GM18861 (cell line): ENCODE data around the gene HAND2.

Source experiments
- ATAC-seq: cut with Tn5 transposase; IDR thresholded peaks from one replicate; pipeline ENCODE4 v1.9.1; 2021; ENCODE audit not compliant: unreplicated experiment

Gene HAND2

GRCh38 chr4:173536808-173537429 is 6.9 kb upstream of the HAND2 start:
- ATAC-seq, result no peak

- ATAC-seq, result no peak
Observed at GRCh38 chr4:173535957-173536356, 5.9 kb upstream of the HAND2 start.

DNA sequence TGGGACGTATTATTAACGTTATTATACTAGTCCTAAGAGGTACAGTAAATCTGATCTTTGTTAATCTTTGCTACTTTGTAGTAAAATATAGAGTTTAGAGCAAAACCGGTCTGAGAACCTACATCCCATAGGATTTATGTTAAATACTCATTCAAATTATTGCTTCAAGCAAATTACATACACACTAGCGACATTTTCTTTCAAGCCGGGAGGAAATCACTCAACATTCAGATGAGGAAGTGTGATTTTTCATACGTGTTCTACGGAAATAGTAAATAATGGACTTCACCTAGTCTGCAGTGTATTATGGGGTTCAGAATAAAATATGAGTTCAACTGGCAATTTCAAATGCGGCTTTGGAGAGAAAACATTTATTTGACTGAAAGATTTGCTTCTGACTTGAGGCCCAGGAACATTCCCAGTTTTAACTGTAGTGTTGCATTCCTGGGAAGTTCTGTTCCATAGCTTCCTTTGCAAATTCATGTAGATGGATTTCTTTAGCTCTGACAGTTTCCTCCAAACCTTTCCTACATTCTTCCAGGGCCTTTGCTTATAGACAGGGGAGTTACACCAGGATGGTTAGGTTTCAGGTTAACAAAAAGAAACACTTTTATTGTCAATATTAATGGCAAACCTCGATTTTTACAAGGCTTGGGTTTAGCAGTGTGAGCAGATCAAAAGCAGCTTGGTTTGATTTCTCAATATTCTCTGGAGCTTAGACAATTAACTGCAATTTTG is 5.3 kb upstream of the HAND2 start:
- no peak for ATAC-seq

DNA sequence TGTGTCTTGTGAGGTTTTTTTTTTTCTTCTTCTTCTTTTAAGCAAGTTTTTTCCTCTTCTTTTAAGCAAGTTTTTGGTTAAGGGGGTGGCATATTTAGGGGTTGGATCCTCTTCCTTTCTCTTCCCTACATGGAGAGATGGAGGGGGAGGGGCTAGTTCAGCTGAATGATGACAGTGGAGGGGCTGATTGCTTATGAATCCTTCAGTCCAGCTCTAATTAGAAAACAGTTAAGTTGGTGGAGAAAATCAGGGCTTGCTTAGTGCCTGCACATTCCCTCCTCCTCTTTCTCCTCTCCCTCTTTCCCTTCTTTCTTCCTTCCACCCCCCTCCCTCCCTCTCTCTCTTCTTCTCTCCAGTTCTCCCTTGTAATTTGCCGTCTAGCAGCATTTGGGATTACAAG is 4.4 kb upstream of the HAND2 start:
- ATAC-seq, result no peak

DNA sequence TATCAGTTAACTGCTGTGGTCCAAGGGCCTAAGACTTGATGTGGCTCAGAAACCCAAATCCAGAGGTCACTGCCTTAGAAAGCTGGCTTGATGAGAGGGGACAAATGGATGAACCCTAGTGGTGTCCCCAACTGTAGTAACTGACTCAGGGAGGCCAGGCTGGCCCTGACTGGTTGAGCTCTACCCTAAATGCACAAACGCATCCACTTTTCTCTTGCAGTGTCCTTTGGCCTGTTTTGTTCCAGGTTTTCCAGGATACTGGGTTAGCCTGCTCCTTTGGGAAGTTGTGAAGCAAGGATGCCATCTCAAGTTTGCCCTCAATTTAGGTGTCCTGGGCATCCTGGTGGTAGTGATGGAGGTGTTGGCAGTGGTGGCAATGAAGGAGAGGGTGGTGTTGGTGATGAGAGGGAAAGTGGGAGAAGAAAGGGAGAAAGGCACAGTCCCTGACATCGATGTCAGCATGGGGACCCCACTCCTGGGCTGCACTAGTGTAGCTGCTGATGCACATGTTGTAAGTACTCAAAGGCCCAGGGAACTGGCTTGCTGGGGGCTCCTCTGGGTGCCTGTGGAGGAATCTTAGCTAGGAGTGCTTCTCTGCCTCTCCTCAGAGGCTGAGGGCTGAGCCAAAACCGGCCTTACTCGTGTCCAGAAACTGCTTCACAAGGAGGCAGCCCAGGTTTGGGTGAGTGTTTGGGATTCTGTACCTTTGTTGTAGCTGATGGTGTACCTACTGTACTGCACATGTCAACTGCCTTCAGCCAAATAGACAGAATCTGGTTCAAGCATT is 2.9 kb upstream of the HAND2 start:
- ATAC-seq, result no peak

DNA sequence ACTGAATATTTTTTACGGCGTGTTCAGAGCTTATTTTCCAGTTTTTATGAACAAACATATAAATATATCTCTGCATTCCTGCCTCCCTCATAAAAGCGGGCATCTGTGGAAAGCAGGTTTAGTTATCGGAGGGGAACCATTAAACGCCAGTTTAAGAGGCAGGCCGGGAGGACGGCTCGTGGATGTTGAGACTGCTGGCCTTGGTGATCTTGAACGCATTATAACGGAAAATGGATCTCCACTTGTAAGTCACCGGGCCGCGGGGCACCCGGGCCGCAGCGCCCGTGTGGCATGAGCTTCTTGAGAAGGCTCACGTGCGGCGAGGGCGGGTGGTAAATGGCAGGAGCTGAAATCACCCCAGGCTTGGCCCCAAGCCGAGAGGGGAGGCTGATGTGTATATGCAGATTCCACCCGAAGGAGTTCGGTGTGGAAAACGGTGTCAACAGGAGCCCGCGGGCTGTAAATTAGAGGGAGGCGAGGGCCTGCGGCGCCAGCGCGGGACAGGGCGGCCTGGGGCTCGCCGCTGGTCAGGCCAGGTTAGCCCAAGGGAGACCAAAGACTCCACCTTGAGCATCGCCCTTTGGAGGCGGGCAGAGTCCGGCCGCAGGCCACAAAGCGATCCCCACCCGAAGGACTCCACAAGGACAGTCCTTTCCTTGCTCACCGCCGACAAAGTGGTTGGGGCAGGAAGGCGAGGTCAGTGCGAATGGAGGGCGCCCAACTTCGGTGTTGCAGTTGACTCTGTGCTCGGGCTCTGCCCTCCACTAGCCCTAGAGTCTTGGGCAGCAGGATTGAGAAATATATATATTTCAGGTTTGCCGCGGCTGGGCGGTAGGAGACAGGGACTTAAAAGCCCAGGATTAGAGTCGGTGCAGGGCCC is 1.3 kb upstream of the HAND2 start:
- ATAC-seq, result no peak

GRCh38 chr4:173530326-173531085 is 477 bp upstream of the HAND2 start:
- no peak for ATAC-seq

GRCh38 chr4:173528378-173529321 is 1.4 kb downstream of the HAND2 start:
- no peak for ATAC-seq

DNA sequence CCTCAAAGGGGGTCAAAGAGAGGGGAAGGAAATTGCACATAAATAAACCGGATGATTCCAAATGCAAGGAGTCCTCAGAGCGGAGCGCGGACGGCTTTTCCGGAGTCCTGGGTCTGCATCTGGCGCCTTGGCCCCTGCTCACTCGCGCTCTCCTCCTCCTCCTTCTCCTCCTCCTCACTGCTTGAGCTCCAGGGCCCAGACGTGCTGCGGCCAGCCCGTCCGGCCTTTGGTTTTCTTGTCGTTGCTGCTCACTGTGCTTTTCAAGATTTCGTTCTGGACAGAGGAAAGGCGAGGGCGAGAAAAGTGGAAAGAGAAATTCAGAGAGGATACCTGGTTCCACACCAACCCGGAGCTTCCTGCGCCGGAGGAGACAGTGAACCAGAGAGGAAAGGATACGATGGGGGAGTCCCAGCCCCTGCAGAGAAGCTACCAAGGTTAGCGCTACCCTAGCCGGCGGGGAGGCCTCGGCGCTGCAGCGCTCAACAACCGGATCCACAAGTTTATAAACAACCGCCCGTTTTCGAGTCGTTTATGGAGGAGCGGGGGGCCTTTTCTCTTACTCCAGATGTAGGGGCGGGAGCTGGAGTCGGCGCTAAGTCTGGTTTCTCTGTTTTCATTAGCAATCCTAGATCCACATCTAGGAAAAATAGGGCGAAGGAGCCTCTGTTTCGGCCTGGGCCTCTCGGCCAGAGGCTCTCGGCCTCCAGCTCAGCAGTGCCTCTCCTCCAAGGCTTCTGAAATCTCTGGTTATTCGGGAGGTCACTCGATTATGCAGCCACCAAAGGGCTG is 2.7 kb downstream of the HAND2 start:
- no peak for ATAC-seq

GRCh38 chr4:173526724-173527102 is 3.3 kb downstream of the HAND2 start:
- no peak for ATAC-seq

- no peak for ATAC-seq
Observed at GRCh38 chr4:173526027-173526482, 4.0 kb downstream of the HAND2 start.

DNA sequence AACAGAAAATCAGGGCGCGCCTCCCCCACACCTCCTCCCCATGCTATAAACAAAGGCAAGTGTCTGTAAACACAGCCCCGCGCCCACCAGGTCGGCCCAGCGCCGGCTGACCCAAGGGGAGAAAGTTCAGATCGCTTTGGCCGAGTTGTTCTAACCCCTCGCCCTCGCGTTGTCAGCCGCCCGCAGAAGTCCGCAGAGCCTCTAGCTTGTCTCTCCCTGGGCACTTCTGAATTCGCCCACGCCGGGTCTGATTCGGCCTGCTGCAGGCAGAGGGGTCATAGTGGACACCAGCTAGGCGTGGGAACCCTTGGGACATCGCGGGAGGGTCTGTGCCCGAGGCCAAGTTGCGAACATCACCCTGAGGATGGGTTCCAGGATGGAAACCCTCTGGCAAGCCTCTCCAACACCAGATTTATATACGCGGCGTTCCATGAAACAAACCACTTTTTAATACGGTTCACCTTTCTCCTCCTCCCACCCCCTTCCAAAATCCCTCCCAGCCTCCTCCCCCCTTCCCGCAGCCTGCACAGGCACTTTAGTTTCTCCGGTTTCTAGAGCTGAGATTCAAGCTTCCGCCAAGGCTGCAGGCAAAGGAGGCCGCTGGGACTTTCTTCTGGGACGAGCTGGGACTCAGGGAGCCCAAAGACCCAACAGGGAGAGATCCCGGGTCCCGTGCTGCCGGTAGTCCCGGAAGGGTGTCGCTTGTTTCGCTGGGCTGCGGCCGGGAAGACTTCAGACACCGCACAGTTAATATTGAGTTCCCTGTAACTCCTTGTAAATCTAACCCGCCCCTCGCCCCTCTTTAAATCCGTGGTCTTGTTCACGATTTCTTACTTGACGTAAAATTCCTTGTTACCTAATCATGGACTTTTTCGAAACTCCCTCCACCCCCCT is 4.7 kb downstream of the HAND2 start:
- no peak for ATAC-seq

- ATAC-seq, result no peak
Observed at GRCh38 chr4:173524218-173525117, 5.6 kb downstream of the HAND2 start.

DNA sequence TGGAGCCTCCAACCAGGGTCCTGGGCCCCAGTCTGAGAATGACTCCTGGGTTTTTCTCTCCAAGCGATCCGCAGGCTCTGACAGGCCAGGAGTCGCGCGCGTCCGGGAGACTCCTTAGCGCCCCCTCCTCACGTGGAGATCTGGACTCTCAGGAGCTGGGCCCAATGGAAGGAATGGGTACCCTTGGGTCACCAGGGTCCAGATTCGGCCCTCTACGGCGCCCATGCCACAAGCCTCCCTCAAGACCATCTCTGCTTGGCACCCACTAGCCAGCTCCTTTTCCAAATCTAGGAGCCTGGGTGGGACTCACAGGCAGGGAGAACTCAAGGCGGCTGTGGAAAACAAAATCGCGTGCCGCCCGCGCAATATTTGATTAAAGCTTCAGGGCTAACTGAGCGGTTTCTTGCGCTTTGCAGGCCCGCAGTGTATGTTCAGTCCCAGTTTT is 7.1 kb downstream of the HAND2 start:
- ATAC-seq, result no peak

DNA sequence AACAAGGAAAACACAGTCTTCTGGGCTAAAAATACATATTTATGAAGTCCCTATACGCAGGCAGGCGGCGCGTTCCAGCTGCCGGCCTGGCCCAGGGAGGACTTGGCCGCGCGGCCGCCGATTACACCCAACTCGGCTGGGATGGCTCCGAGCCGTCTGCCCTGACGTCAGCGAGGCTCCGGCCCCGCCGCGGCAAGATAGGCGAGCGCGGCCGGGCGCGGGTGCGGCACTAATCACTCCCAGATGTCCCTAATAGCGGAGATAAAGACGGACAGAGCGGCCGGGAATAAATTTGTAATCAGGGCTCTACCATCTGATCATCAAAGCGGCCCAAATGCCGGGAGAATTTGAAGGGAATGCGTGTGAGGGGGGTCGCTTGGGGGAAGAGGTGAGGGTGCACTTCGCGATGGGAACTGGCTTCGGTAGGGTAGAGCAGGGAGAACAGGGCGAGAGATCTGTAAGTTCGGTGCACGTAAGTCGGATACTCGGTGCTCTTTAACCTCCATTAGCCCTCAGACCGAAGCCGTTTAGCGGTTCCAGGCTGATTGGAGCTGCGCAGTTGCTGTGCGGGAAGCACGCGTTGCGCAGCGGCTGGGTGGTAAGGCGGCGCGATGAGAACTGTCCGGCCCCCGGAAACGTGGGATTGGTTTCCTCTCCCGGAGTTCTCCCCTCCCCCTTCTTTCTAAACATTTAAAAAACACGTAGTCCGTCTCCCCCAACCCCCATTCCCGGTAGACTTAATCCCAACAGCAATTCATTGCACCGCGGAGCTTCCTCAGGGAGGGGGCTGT is 7.7 kb downstream of the HAND2 start:
- ATAC-seq, result no peak
